Sigmoid colon (tissue), 4 donors: Measurements from ENCODE around the gene PRDM13.

Experiments used
- CTCF ChIP-seq, 4 experiments: fragments of 450-650 bp in 3 of 4; fragments of 200-600 bp in 1 of 4; IDR thresholded peaks; one replicate each; pipeline ENCODE4 v1.5.1; 2016 to 2019; ENCODE audit warnings: antibody characterized with exemption in 4 of 4, mild to moderate bottlenecking in 3 of 4, moderate library complexity in 2 of 4
- EP300 ChIP-seq, 4 donors: sonication (generic); formaldehyde crosslinking; IDR thresholded peaks; one replicate each; pipeline ENCODE4 v1.6.1; 2017; ENCODE audit warnings: antibody characterized with exemption in 4 of 4
- POLR2A ChIP-seq, 2 donors: fragments of 450-650 bp; IDR thresholded peaks; one replicate each; pipeline ENCODE4 v1.6.1; 2016; ENCODE audit warnings: antibody characterized with exemption in 2 of 2, mild to moderate bottlenecking in 2 of 2, moderate library complexity in 2 of 2
- POLR2AphosphoS5 ChIP-seq, 4 donors: sonication (generic); formaldehyde crosslinking; IDR thresholded peaks; one replicate each; pipeline ENCODE4 v1.6.1; 2017; ENCODE audit warnings: antibody characterized with exemption in 4 of 4

GRCh38 chr6:99609905-99610489, 3.4 kb downstream of the PRDM13 start:
- no peak for TF ChIP-seq CTCF (IDR thresholded peaks at IDR 0.05)
- no peak for TF ChIP-seq POLR2A (IDR thresholded peaks at IDR 0.05)
- TF ChIP-seq POLR2AphosphoS5 (IDR thresholded peaks at IDR 0.05): no peak
- TF ChIP-seq EP300 (IDR thresholded peaks at IDR 0.05): no peak
